WTC11 (cell line): Measurements from ENCODE around the gene TFF1. TPM values are rescaled to one million over a fixed set of nuclear protein-coding genes. Genes with fewer than 3 reads are reported as not detected.

Experiments used
- ATAC-seq: fragments of 200-7000 bp; cut with Tn5 transposase; 2 replicates; pipeline ENCODE4 v1.10.0; 2021; ENCODE audit warnings: mild to moderate bottlenecking, moderate library complexity
- CTCF ChIA-PET: fragments of 300-600 bp; sonication (Branson Sonifier 250); formaldehyde crosslinking; loops from one replicate; lab custom pipeline; 2021; ENCODE audit warnings: antibody characterized with exemption; lab: Charles Lee
- POLR2A ChIA-PET: fragments of 350-600 bp; sonication (Branson Sonifier 250); formaldehyde crosslinking; loops from one replicate; lab custom pipeline; 2021; ENCODE audit warnings: antibody characterized with exemption; lab: Charles Lee
- DNase-seq: peaks from one replicate; pipeline ENCODE4 v3.0.0; 2021; ENCODE audit warnings: low spot score
- H3K27ac Mint-ChIP-seq: 2 replicates; pipeline ENCODE4 v1.8.0; 2021; ENCODE audit warnings: mixed read lengths
- H3K27me3 Mint-ChIP-seq: 2 replicates; pipeline ENCODE4 v1.8.0; 2021; ENCODE audit warnings: low read depth, mild to moderate bottlenecking, moderate library complexity, mixed read lengths
- H3K36me3 Mint-ChIP-seq: 2 replicates; pipeline ENCODE4 v1.8.0; 2021; ENCODE audit warnings: mixed read lengths
- H3K4me1 Mint-ChIP-seq: 2 replicates; pipeline ENCODE4 v1.8.0; 2022; ENCODE audit warnings: mixed read lengths
- H3K4me3 Mint-ChIP-seq: 2 replicates; pipeline ENCODE4 v1.8.0; 2021; ENCODE audit warnings: mild to moderate bottlenecking, moderate library complexity, mixed read lengths
- H3K9me3 Mint-ChIP-seq: 2 replicates; pipeline ENCODE4 v1.8.0; 2021; ENCODE audit warnings: mixed read lengths
- CBFB ChIP-seq: sonication (generic); formaldehyde crosslinking; IDR thresholded peaks from 2 replicates; pipeline ENCODE4 v1.8.1; 2022; ENCODE audit warnings: mild to moderate bottlenecking, low read depth, missing genetic modification reagents
- ESRRA ChIP-seq: sonication (generic); formaldehyde crosslinking; IDR thresholded peaks from 2 replicates; pipeline ENCODE4 v1.8.1; 2022; ENCODE audit warnings: mild to moderate bottlenecking, missing genetic modification reagents, borderline replicate concordance
- ETV6 ChIP-seq: sonication (generic); formaldehyde crosslinking; IDR thresholded peaks from 2 replicates; pipeline ENCODE4 v1.8.1; 2022; ENCODE audit warnings: mild to moderate bottlenecking, missing genetic modification reagents
- GABPB1 ChIP-seq: sonication (generic); formaldehyde crosslinking; IDR thresholded peaks from 2 replicates; pipeline ENCODE4 v1.8.1; 2023; ENCODE audit warnings: mild to moderate bottlenecking, missing genetic modification reagents
- HMGA2 ChIP-seq: fragments of 250-450 bp; sonication (Bioruptor Pico); IDR thresholded peaks from 2 replicates; pipeline ENCODE4 v1.4.0; 2021; ENCODE audit warnings: mild to moderate bottlenecking, moderate library complexity
- IRF2 ChIP-seq: sonication (generic); formaldehyde crosslinking; IDR thresholded peaks from 2 replicates; pipeline ENCODE4 v1.8.0; 2022; ENCODE audit warnings: low read depth, missing genetic modification reagents, borderline replicate concordance
- MYBL2 ChIP-seq: sonication (generic); formaldehyde crosslinking; IDR thresholded peaks from 2 replicates; pipeline ENCODE4 v1.8.1; 2023; ENCODE audit warnings: mild to moderate bottlenecking, moderate library complexity, missing genetic modification reagents
- NFE2L1 ChIP-seq: sonication (generic); formaldehyde crosslinking; IDR thresholded peaks from 2 replicates; pipeline ENCODE4 v1.8.1; 2023; ENCODE audit warnings: missing genetic modification reagents
- NR2C2 ChIP-seq: sonication (generic); formaldehyde crosslinking; IDR thresholded peaks from 2 replicates; pipeline ENCODE4 v1.8.0; 2022; ENCODE audit warnings: mild to moderate bottlenecking, missing genetic modification reagents
- TCF7 ChIP-seq: sonication (generic); formaldehyde crosslinking; IDR thresholded peaks from 2 replicates; pipeline ENCODE4 v1.8.0; 2022; ENCODE audit warnings: mild to moderate bottlenecking, low read depth, missing genetic modification reagents, moderate library complexity
- ZNF219 ChIP-seq: sonication (generic); formaldehyde crosslinking; IDR thresholded peaks from 2 replicates; pipeline ENCODE4 v1.8.0; 2023; ENCODE audit warnings: missing genetic modification reagents, mild to moderate bottlenecking, borderline replicate concordance
- total RNA-seq: library from RNA; stranded (reverse); gene quantifications from 3 replicates; pipeline ENCODE4 v1.2.3, GENCODE V29; 2021
- TF ChIP-seq, protein P1 (sequence below): sonication (generic); formaldehyde crosslinking; IDR thresholded peaks from 2 replicates; pipeline ENCODE4 v1.8.0; 2023; ENCODE audit warnings: mild to moderate bottlenecking, missing genetic modification reagents
- TF ChIP-seq, protein P2 (sequence below): sonication (generic); formaldehyde crosslinking; IDR thresholded peaks from 2 replicates; pipeline ENCODE4 v1.8.1; 2023; ENCODE audit warnings: mild to moderate bottlenecking, missing genetic modification reagents, moderate library complexity
- TF ChIP-seq, protein P3 (sequence below): fragments of 200-600 bp; IDR thresholded peaks from 2 replicates; pipeline ENCODE4 v1.8.0; 2022; ENCODE audit warnings: antibody characterized with exemption
- TF ChIP-seq, protein P4 (sequence below): sonication (generic); formaldehyde crosslinking; IDR thresholded peaks from 2 replicates; pipeline ENCODE4 v1.8.1; 2023; ENCODE audit warnings: mild to moderate bottlenecking, missing genetic modification reagents
- TF ChIP-seq, protein P5 (sequence below): sonication (generic); formaldehyde crosslinking; conservative IDR thresholded peaks from 2 replicates; pipeline ENCODE4 v1.8.1; 2022; ENCODE audit warnings: mild to moderate bottlenecking, missing genetic modification reagents
- TF ChIP-seq, protein P6 (sequence below): sonication (generic); formaldehyde crosslinking; IDR thresholded peaks from 2 replicates; pipeline ENCODE4 v1.8.0; 2022; ENCODE audit warnings: mild to moderate bottlenecking, missing genetic modification reagents
- TF ChIP-seq, protein P7 (sequence below): fragments of 250-450 bp; sonication (Bioruptor Pico); IDR thresholded peaks from 2 replicates; pipeline ENCODE4 v1.8.0; 2021; ENCODE audit warnings: mild to moderate bottlenecking

Gene TFF1
- total RNA-seq, 1 experiment from 2014 or later, result 0.81 TPM

DNA sequence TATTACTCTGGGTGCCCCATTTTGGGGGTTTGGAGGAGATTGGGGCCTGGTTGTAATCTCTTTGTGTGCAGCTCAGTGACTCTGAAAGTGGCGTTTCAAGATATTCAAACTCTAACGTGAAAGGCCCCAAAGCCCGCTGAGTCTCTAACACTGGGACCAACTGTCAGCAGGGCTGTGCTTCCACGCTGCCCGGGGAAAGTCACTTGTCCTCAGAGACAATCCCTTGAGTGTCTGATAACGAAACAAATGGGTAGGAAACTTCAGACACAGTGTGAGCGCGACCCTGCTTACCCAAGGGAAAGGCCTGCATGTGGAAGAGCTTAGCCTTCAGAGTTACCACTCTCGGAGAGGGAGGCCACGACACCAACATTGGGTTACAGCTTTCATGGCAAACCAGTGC, 38.2 kb upstream of the TFF1 start:
- TF ChIP-seq GABPB1 (CRISPR knock-in tag) (no peak), MYBL2 (no peak), ESRRA (CRISPR knock-in tag) (no peak), TCF7 (CRISPR knock-in tag) (no peak), ETV6 (CRISPR knock-in tag) (no peak), CBFB (CRISPR knock-in tag) (no peak), IRF2 (no peak), ZNF219 (CRISPR knock-in tag) (no peak), NR2C2 (CRISPR knock-in tag) (no peak), NFE2L1 (CRISPR knock-in tag) (no peak), HMGA2 (no peak)
- TF ChIP-seq, protein P1, sequence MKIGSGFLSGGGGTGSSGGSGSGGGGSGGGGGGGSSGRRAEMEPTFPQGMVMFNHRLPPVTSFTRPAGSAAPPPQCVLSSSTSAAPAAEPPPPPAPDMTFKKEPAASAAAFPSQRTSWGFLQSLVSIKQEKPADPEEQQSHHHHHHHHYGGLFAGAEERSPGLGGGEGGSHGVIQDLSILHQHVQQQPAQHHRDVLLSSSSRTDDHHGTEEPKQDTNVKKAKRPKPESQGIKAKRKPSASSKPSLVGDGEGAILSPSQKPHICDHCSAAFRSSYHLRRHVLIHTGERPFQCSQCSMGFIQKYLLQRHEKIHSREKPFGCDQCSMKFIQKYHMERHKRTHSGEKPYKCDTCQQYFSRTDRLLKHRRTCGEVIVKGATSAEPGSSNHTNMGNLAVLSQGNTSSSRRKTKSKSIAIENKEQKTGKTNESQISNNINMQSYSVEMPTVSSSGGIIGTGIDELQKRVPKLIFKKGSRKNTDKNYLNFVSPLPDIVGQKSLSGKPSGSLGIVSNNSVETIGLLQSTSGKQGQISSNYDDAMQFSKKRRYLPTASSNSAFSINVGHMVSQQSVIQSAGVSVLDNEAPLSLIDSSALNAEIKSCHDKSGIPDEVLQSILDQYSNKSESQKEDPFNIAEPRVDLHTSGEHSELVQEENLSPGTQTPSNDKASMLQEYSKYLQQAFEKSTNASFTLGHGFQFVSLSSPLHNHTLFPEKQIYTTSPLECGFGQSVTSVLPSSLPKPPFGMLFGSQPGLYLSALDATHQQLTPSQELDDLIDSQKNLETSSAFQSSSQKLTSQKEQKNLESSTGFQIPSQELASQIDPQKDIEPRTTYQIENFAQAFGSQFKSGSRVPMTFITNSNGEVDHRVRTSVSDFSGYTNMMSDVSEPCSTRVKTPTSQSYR (CRISPR knock-in tag), result no peak
- TF ChIP-seq, protein P2, sequence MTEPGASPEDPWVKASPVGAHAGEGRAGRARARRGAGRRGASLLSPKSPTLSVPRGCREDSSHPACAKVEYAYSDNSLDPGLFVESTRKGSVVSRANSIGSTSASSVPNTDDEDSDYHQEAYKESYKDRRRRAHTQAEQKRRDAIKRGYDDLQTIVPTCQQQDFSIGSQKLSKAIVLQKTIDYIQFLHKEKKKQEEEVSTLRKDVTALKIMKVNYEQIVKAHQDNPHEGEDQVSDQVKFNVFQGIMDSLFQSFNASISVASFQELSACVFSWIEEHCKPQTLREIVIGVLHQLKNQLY (CRISPR knock-in tag), result no peak
- TF ChIP-seq, protein P3, sequence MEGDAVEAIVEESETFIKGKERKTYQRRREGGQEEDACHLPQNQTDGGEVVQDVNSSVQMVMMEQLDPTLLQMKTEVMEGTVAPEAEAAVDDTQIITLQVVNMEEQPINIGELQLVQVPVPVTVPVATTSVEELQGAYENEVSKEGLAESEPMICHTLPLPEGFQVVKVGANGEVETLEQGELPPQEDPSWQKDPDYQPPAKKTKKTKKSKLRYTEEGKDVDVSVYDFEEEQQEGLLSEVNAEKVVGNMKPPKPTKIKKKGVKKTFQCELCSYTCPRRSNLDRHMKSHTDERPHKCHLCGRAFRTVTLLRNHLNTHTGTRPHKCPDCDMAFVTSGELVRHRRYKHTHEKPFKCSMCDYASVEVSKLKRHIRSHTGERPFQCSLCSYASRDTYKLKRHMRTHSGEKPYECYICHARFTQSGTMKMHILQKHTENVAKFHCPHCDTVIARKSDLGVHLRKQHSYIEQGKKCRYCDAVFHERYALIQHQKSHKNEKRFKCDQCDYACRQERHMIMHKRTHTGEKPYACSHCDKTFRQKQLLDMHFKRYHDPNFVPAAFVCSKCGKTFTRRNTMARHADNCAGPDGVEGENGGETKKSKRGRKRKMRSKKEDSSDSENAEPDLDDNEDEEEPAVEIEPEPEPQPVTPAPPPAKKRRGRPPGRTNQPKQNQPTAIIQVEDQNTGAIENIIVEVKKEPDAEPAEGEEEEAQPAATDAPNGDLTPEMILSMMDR, result no peak
- TF ChIP-seq, protein P4, sequence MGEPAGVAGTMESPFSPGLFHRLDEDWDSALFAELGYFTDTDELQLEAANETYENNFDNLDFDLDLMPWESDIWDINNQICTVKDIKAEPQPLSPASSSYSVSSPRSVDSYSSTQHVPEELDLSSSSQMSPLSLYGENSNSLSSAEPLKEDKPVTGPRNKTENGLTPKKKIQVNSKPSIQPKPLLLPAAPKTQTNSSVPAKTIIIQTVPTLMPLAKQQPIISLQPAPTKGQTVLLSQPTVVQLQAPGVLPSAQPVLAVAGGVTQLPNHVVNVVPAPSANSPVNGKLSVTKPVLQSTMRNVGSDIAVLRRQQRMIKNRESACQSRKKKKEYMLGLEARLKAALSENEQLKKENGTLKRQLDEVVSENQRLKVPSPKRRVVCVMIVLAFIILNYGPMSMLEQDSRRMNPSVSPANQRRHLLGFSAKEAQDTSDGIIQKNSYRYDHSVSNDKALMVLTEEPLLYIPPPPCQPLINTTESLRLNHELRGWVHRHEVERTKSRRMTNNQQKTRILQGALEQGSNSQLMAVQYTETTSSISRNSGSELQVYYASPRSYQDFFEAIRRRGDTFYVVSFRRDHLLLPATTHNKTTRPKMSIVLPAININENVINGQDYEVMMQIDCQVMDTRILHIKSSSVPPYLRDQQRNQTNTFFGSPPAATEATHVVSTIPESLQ, result no peak
- TF ChIP-seq, protein P5, sequence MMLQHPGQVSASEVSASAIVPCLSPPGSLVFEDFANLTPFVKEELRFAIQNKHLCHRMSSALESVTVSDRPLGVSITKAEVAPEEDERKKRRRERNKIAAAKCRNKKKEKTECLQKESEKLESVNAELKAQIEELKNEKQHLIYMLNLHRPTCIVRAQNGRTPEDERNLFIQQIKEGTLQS (CRISPR knock-in tag), result no peak
- TF ChIP-seq, protein P6, sequence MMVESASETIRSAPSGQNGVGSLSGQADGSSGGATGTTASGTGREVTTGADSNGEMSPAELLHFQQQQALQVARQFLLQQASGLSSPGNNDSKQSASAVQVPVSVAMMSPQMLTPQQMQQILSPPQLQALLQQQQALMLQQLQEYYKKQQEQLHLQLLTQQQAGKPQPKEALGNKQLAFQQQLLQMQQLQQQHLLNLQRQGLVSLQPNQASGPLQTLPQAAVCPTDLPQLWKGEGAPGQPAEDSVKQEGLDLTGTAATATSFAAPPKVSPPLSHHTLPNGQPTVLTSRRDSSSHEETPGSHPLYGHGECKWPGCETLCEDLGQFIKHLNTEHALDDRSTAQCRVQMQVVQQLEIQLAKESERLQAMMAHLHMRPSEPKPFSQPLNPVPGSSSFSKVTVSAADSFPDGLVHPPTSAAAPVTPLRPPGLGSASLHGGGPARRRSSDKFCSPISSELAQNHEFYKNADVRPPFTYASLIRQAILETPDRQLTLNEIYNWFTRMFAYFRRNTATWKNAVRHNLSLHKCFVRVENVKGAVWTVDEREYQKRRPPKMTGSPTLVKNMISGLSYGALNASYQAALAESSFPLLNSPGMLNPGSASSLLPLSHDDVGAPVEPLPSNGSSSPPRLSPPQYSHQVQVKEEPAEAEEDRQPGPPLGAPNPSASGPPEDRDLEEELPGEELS (CRISPR knock-in tag), result no peak
- TF ChIP-seq, protein P7, sequence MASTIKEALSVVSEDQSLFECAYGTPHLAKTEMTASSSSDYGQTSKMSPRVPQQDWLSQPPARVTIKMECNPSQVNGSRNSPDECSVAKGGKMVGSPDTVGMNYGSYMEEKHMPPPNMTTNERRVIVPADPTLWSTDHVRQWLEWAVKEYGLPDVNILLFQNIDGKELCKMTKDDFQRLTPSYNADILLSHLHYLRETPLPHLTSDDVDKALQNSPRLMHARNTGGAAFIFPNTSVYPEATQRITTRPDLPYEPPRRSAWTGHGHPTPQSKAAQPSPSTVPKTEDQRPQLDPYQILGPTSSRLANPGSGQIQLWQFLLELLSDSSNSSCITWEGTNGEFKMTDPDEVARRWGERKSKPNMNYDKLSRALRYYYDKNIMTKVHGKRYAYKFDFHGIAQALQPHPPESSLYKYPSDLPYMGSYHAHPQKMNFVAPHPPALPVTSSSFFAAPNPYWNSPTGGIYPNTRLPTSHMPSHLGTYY (CRISPR knock-in tag), result no peak
- Mint-ChIP-seq H3K9me3 (peaks cover 10% of the 10 kb centered on the region), H3K27ac (no peak overlapping the region), H3K4me3 (no peak overlapping the region), H3K4me1 (no peaks in the 10 kb centered on the region), H3K27me3 (0 out of 2 replicates have a peak, but pooled peaks cover 3% of the 10 kb centered on the region), H3K36me3 (peaks cover 7% of the 10 kb centered on the region)
- ChIA-PET POLR2A (no interaction called here), CTCF (interaction anchor here (1.2 to 1.6 kb wide), 2 partner anchors 12 to 95 kb away, joined by 4 to 7 read pairs; no protein-coding TSS in a partner anchor)
- no peak for ATAC-seq
- no peak for DNase-seq
